ENCODE data around the gene RNASET2.

DNA sequence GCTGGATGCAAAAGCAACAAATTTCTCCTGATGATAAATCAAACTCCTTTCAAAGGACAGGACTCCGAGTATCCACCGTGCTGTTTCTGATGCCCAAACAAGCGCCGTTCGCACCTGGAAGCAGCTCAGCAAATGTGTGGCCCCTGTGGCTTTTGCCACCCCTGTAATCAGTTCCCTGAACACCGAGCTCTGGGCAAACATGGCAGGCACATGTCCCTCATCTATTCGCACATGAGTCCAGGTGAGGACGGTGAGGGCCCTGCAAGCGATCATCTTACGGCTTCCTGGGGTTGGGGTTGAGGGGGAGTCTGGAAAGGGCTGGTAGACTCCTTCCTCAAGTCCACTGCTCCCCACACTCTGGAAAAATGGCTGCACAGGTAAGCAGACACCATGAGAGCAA is 23.7 kb downstream of the RNASET2 start:
- TF ChIP-seq POLR2A (IDR thresholded peaks at IDR 0.05), result no peak
- TF ChIP-seq, protein P1, sequence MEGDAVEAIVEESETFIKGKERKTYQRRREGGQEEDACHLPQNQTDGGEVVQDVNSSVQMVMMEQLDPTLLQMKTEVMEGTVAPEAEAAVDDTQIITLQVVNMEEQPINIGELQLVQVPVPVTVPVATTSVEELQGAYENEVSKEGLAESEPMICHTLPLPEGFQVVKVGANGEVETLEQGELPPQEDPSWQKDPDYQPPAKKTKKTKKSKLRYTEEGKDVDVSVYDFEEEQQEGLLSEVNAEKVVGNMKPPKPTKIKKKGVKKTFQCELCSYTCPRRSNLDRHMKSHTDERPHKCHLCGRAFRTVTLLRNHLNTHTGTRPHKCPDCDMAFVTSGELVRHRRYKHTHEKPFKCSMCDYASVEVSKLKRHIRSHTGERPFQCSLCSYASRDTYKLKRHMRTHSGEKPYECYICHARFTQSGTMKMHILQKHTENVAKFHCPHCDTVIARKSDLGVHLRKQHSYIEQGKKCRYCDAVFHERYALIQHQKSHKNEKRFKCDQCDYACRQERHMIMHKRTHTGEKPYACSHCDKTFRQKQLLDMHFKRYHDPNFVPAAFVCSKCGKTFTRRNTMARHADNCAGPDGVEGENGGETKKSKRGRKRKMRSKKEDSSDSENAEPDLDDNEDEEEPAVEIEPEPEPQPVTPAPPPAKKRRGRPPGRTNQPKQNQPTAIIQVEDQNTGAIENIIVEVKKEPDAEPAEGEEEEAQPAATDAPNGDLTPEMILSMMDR (IDR thresholded peaks at IDR 0.05), result no peak

Data from testis (tissue), 2 donors.